HepG2 (cell line): ENCODE results near the gene ANO5.

Source experiments
- FOSL1 ChIP-seq: sonication (generic); formaldehyde crosslinking; IDR thresholded peaks from 2 replicates; pipeline ENCODE4 v1.9.0; 2021; ENCODE audit warnings: missing genetic modification reagents, borderline replicate concordance
- HES4 ChIP-seq: sonication (generic); formaldehyde crosslinking; IDR thresholded peaks from 2 replicates; pipeline ENCODE4 v1.9.0; 2021; ENCODE audit warnings: mild to moderate bottlenecking, missing genetic modification reagents, borderline replicate concordance
- MAFK ChIP-seq, 2 experiments: IDR thresholded peaks in 1 of 2; conservative IDR thresholded peaks in 1 of 2; 2 replicates each; pipeline ENCODE4 v1.6.1; 2011; ENCODE audit warnings: improper control_type of control experiment in 2 of 2, low read length in 2 of 2
- MTF1 ChIP-seq: sonication (generic); formaldehyde crosslinking; IDR thresholded peaks from 2 replicates; pipeline ENCODE4 v1.5.0; 2020; ENCODE audit warnings: missing genetic modification reagents
- TRIM22 ChIP-seq: fragments of 450-650 bp; IDR thresholded peaks from 2 replicates; pipeline ENCODE4 v1.6.1; 2017
- ZFP91 ChIP-seq: sonication (generic); formaldehyde crosslinking; IDR thresholded peaks from 2 replicates; pipeline ENCODE4 v1.9.0; 2022; ENCODE audit warnings: missing genetic modification reagents, mild to moderate bottlenecking, borderline replicate concordance
- ZMYM3 ChIP-seq: sonication (generic); formaldehyde crosslinking; IDR thresholded peaks from 2 replicates; pipeline ENCODE4 v1.5.1; 2020; ENCODE audit warnings: mild to moderate bottlenecking, missing genetic modification reagents
- ZNF274 ChIP-seq: sonication (generic); formaldehyde crosslinking; IDR thresholded peaks from 2 replicates; pipeline ENCODE4 v1.5.1; 2020; ENCODE audit warnings: mild to moderate bottlenecking, missing genetic modification reagents
- ZNF362 ChIP-seq: sonication (generic); formaldehyde crosslinking; IDR thresholded peaks from 2 replicates; pipeline ENCODE4 v1.4.0; 2020; ENCODE audit warnings: missing genetic modification reagents, mild to moderate bottlenecking, borderline replicate concordance

GRCh38 chr11:22192289-22192641 is 620 bp upstream of the ANO5 start:
- TF ChIP-seq TRIM22 (no peak), MTF1 (CRISPR knock-in tag) (no peak), ZNF362 (CRISPR knock-in tag) (no peak), ZNF274 (CRISPR knock-in tag) (no peak), ZFP91 (CRISPR knock-in tag) (peak; percentile 61; the same call in 1 of the 2 replicates), ZMYM3 (no peak), MAFK (conservative IDR thresholded peaks at IDR 0.05 in 1 of 2, IDR thresholded peaks at IDR 0.05 in 1 of 2; ENCODE audit: low read length in 2 of 2) (no peak), FOSL1 (CRISPR knock-in tag) (no peak), HES4 (no peak)
